HG02571 (cell line): ENCODE results near the gene ZBTB7C.

ENCODE experiments used
- ATAC-seq: cut with Tn5 transposase; IDR thresholded peaks from one replicate; pipeline ENCODE4 v1.9.1; 2021; ENCODE audit warnings: mild to moderate bottlenecking, moderate library complexity; ENCODE audit not compliant: unreplicated experiment

The ZBTB7C gene

GRCh38 chr18:48049757-48050156, 359.4 kb downstream of the ZBTB7C start:
- no peak for ATAC-seq

- no peak for ATAC-seq
Observed at GRCh38 chr18:48048251-48048650, 360.9 kb downstream of the ZBTB7C start.

GRCh38 chr18:48046843-48047242, 362.3 kb downstream of the ZBTB7C start:
- ATAC-seq, result no peak

GRCh38 chr18:48045744-48046143, 363.4 kb downstream of the ZBTB7C start:
- ATAC-seq, result no peak

GRCh38 chr18:48044944-48045343, 364.2 kb downstream of the ZBTB7C start:
- no peak for ATAC-seq

- ATAC-seq, result no peak
Observed at GRCh38 chr18:48043166-48043565, 366.0 kb downstream of the ZBTB7C start.

- no peak for ATAC-seq
Observed at GRCh38 chr18:48042431-48042830, 366.8 kb downstream of the ZBTB7C start.

- ATAC-seq, result no peak
Observed at GRCh38 chr18:48040457-48041110, 368.6 kb downstream of the ZBTB7C start.

- no peak for ATAC-seq
Observed at GRCh38 chr18:48039769-48040215, 369.4 kb downstream of the ZBTB7C start.

- no peak for ATAC-seq
Observed at GRCh38 chr18:48038636-48039035, 370.5 kb downstream of the ZBTB7C start.

GRCh38 chr18:48037481-48038271, 371.5 kb downstream of the ZBTB7C start:
- ATAC-seq, result no peak

GRCh38 chr18:48036641-48037421, 372.4 kb downstream of the ZBTB7C start:
- ATAC-seq, result no peak

- no peak for ATAC-seq
Observed at GRCh38 chr18:48036226-48036625, 373.0 kb downstream of the ZBTB7C start.

- no peak for ATAC-seq
Observed at GRCh38 chr18:48035556-48035860, 373.7 kb downstream of the ZBTB7C start.

GRCh38 chr18:48034651-48035555, 374.3 kb downstream of the ZBTB7C start:
- ATAC-seq, result no peak

- no peak for ATAC-seq
Observed at GRCh38 chr18:48033790-48034650, 375.2 kb downstream of the ZBTB7C start.

GRCh38 chr18:48032876-48033789, 376.1 kb downstream of the ZBTB7C start:
- ATAC-seq, result no peak

- no peak for ATAC-seq
Observed at GRCh38 chr18:48031641-48032040, 377.5 kb downstream of the ZBTB7C start.
